DND-41 (cell line): ENCODE results near the gene VPS4A.

ENCODE experiments used
- ATAC-seq: fragments of 200-7000 bp; cut with Tn5 transposase; 3 replicates; pipeline ENCODE4 v1.9.1; 2021; ENCODE audit warnings: low read depth; ENCODE audit not compliant: insufficient read depth
- DNase-seq: peaks from one replicate; pipeline ENCODE4 v3.0.0-alpha.2; 2020
- H2AFZ ChIP-seq: 2 replicates; pipeline ENCODE4 v1.6.0; 2012; ENCODE audit warnings: low read depth, low read length
- H3K27ac ChIP-seq: 2 replicates; pipeline ENCODE4 v1.5.1; 2012; ENCODE audit warnings: low read length, inconsistent platforms
- H3K27me3 ChIP-seq: fragments of 200-600 bp; sonication (generic); 2 replicates; pipeline ENCODE4 v1.6.0; 2012; ENCODE audit warnings: low read length, mild to moderate bottlenecking, inconsistent platforms; ENCODE audit not compliant: insufficient read depth, poor library complexity
- H3K36me3 ChIP-seq: 2 replicates; pipeline ENCODE4 v1.5.1; 2012; ENCODE audit warnings: low read length, inconsistent platforms; ENCODE audit not compliant: insufficient read depth
- H3K4me1 ChIP-seq: 2 replicates; pipeline ENCODE4 v1.5.1; 2012; ENCODE audit warnings: mild to moderate bottlenecking, low read length; ENCODE audit not compliant: insufficient read depth
- H3K4me2 ChIP-seq: 2 replicates; pipeline ENCODE4 v1.6.0; 2012; ENCODE audit warnings: mild to moderate bottlenecking, moderate library complexity, low read length, inconsistent platforms; ENCODE audit not compliant: insufficient read depth
- H3K4me3 ChIP-seq, 2 experiments: fragments of 200-600 bp in 1 of 2; shearing (Covaris generic) in 1 of 2; 2 replicates each; pipeline ENCODE4 v1.5.1; 2012 to 2016; ENCODE audit warnings: inconsistent platforms in 2 of 2, low read length in 2 of 2, mild to moderate bottlenecking in 2 of 2, low read depth in 1 of 2, moderate library complexity in 1 of 2
- H3K79me2 ChIP-seq: 2 replicates; pipeline ENCODE4 v1.6.0; 2012; ENCODE audit warnings: low read length, inconsistent platforms; ENCODE audit not compliant: insufficient read depth
- H3K9ac ChIP-seq: 2 replicates; pipeline ENCODE4 v1.6.0; 2012; ENCODE audit warnings: low read depth, mild to moderate bottlenecking, inconsistent platforms, low read length, moderate library complexity
- H3K9me3 ChIP-seq: 2 replicates; pipeline ENCODE4 v1.5.1; 2012; ENCODE audit warnings: low read length, moderate library complexity, mild to moderate bottlenecking, inconsistent platforms; ENCODE audit not compliant: insufficient read depth, severe bottlenecking
- H4K20me1 ChIP-seq: 2 replicates; pipeline ENCODE4 v1.6.0; 2012; ENCODE audit warnings: low read length; ENCODE audit not compliant: insufficient read depth
- EZH2 ChIP-seq: IDR thresholded peaks from 3 replicates; pipeline ENCODE4 v1.6.1; 2012; ENCODE audit warnings: borderline replicate concordance, low read depth, mild to moderate bottlenecking, moderate library complexity, low read length, inconsistent platforms; ENCODE audit not compliant: severe bottlenecking
- TF ChIP-seq, protein P1 (sequence below): IDR thresholded peaks from 2 replicates; pipeline ENCODE4 v1.5.1; 2012; ENCODE audit warnings: borderline replicate concordance, low read length, moderate library complexity, mild to moderate bottlenecking; ENCODE audit not compliant: poor library complexity, severe bottlenecking; ENCODE audit errors: extremely low read depth

Gene VPS4A

DNA sequence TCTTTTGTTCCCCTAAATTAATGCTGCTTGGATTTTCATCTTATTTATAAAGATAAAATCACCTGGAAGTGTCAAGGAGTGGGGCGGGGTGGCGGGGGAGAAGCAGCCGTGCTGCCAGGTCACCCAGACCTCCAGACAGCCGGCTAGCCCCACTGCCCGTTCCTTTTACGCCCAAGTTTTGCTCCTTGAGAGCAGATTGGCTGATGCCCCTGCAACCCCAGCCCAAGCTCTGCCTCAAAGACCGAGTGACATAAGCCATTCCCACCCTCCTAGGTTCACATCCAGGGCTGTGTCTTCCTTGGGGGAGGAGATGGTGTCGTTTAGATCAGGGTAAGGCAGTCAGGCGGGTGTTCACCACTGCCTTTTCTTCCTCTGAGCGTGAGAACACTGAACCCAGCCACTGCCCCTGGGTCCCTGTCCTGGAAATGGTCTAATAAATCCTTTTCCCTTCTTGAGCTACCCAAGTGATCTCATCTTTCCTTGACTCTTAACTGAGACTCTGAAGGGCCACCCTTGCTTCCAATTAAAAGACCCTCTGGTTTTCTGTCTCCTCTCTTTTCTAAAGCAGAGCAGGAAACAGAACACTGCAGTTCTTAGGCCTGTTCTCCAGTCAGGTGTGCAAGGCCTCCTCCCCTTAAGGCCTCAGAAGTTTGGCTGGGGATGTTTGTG is 13.6 kb downstream of the VPS4A start:
- H3K36me3 ChIP-seq: peaks cover 92% of the 10 kb centered on the region
- no peak overlapping the region for H3K9ac ChIP-seq
- H3K4me2 ChIP-seq: 0 out of 2 replicates have a peak overlapping the region, but pooled peaks have one; percentile 20
- H3K79me2 ChIP-seq: peaks cover 95% of the 10 kb centered on the region
- DNase-seq: no peak
- no peak overlapping the region for H3K4me3 ChIP-seq
- no peak overlapping the region for H3K27ac ChIP-seq
- H2AFZ ChIP-seq: no peak overlapping the region
- H3K4me1 ChIP-seq: peaks cover 52% of the 10 kb centered on the region
- TF ChIP-seq EZH2: no peak
- TF ChIP-seq, protein P1, sequence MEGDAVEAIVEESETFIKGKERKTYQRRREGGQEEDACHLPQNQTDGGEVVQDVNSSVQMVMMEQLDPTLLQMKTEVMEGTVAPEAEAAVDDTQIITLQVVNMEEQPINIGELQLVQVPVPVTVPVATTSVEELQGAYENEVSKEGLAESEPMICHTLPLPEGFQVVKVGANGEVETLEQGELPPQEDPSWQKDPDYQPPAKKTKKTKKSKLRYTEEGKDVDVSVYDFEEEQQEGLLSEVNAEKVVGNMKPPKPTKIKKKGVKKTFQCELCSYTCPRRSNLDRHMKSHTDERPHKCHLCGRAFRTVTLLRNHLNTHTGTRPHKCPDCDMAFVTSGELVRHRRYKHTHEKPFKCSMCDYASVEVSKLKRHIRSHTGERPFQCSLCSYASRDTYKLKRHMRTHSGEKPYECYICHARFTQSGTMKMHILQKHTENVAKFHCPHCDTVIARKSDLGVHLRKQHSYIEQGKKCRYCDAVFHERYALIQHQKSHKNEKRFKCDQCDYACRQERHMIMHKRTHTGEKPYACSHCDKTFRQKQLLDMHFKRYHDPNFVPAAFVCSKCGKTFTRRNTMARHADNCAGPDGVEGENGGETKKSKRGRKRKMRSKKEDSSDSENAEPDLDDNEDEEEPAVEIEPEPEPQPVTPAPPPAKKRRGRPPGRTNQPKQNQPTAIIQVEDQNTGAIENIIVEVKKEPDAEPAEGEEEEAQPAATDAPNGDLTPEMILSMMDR: no peak
- no peaks in the 10 kb centered on the region for H3K27me3 ChIP-seq
- ATAC-seq: no peak
- no peaks in the 10 kb centered on the region for H3K9me3 ChIP-seq
- peaks cover 91% of the 10 kb centered on the region for H4K20me1 ChIP-seq

DNA sequence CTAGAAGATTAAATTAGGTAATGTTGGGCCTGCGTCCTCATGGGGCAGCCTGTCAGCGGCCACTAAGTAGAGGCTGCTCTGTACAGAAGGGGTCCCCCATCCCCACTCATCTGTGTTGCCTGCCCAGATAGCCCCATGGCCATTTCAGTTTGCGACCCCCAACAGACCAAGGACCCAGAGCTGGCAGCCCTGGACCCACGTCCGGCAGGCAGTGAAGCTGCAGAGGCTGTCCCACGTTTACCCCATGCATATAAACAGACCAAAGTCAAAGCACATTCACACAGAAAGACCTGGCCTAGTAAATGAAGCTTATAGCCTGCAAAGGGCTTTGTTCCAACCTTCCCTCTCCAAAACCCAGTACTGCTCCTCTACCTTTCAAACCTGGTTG is 14.6 kb downstream of the VPS4A start:
- Histone ChIP-seq H2AFZ (no peak overlapping the region), H3K4me3 (0 out of 4 replicates have a peak overlapping the region, but pooled peaks of 1 of the 2 experiments have one; percentile 10), H3K27me3 (no peaks in the 10 kb centered on the region), H3K27ac (no peak overlapping the region), H3K9ac (no peak overlapping the region), H3K79me2 (peaks cover 95% of the 10 kb centered on the region), H4K20me1 (peaks cover 83% of the 10 kb centered on the region), H3K36me3 (peaks cover 81% of the 10 kb centered on the region), H3K4me1 (peaks cover 52% of the 10 kb centered on the region), H3K4me2 (peak overlapping the region; percentile 94; the same call in 1 of the 2 replicates), H3K9me3 (no peaks in the 10 kb centered on the region)
- TF ChIP-seq, protein P1: no peak
- TF ChIP-seq EZH2: no peak
- DNase-seq: no peak
- no peak for ATAC-seq

DNA sequence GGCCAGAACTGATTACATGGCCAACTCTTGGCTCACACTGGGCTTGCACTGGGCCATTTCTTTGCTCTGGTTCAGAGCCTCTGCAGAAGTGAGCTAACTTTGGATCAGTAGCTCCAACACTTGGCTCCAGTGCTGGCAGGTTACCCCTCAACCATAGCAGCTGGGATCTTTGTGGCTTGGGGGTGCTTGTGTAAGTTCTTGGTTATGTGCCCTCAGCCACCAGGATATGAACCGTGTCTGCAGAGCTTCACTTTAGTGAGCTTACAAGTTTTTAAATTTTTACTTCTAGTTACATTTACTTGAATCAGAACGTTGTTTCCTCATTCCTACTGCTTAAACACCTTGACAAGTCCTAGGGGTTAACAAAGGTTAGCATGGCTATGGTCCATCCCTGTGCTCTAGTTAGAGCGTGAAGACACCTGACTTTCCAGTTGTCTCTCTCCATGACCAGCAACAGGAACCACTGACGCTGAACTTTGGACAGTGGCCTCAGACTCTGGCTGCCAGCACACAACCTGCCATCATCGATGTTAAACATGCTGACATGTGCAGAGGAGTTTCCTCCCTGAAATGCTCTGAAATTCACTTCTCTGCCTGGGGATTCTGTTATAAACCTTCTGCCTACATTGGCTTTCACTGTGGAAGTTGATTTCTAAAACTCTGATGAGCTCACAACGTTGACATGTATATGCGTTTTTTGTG is 15.2 kb downstream of the VPS4A start:
- Histone ChIP-seq H3K4me2 (peak overlapping the region; percentile 94), H4K20me1 (peaks cover 78% of the 10 kb centered on the region), H3K27me3 (no peaks in the 10 kb centered on the region), H3K9me3 (no peaks in the 10 kb centered on the region), H2AFZ (no peak overlapping the region), H3K9ac (no peak overlapping the region), H3K27ac (0 out of 2 replicates have a peak overlapping the region, but pooled peaks have one; percentile 6), H3K4me1 (peaks cover 57% of the 10 kb centered on the region), H3K36me3 (peaks cover 76% of the 10 kb centered on the region), H3K4me3 (peak overlapping the region in 1 of 2 experiments; percentile 39; a peak in 3 of 4 replicates), H3K79me2 (peaks cover 96% of the 10 kb centered on the region)
- DNase-seq (no peak), ATAC-seq (no peak)
- no peak for TF ChIP-seq EZH2
- TF ChIP-seq, protein P1: no peak
